ENCODE results near the gene XPR1. TPM values are rescaled to one million over a fixed set of nuclear protein-coding genes. Genes with fewer than 3 reads are reported as not detected.

Gene XPR1
- total RNA-seq, 1 experiment from 2014 or later, result 36.1 TPM

- CTCF ChIA-PET, result no interaction called here
Measured at GRCh38 chr1:180779584-180779983, 147.8 kb downstream of the XPR1 start.

GRCh38 chr1:180781718-180782117, 149.9 kb downstream of the XPR1 start:
- no peak for DNase-seq (ENCODE audit: low read depth, low spot score)
- no peaks in the 10 kb centered on the region for H3K4me1 ChIP-seq (ENCODE audit: control insufficient read depth, insufficient read depth, low read length)
- no peak for ATAC-seq
- H3K27me3 ChIP-seq (ENCODE audit: control insufficient read depth, insufficient read depth, low read length), result no peaks in the 10 kb centered on the region
- H3K4me3 ChIP-seq (ENCODE audit: low read depth in 2 of 2, low read length in 2 of 2), result no peak overlapping the region
- H3K36me3 ChIP-seq (ENCODE audit: control insufficient read depth, insufficient read depth, low read length), result no peaks in the 10 kb centered on the region
- ChIA-PET CTCF (no interaction called here), POLR2A (no interaction called here)
- in situ Hi-C loops (cut with HindIII; ENCODE audit: low pct_unique_long_range_greater_than_20kb, low sequenced_read_pairs) (no loop called here), intact Hi-C loops (cut with micrococcal nuclease; ENCODE audit: unreplicated experiment) (no loop called here)
- H3K9me3 ChIP-seq (ENCODE audit: control insufficient read depth, insufficient read depth, low read depth, low read length), result no peaks in the 10 kb centered on the region
- no peak overlapping the region for H3K27ac ChIP-seq (ENCODE audit: low read length)
- no TSS peak for BruUV-seq (replicated peaks)
- TF ChIP-seq SIN3A (IDR thresholded peaks at IDR 0.05; ENCODE audit: borderline replicate concordance, insufficient read depth, low read depth, low read length), result no peak
- TF ChIP-seq, protein P1, sequence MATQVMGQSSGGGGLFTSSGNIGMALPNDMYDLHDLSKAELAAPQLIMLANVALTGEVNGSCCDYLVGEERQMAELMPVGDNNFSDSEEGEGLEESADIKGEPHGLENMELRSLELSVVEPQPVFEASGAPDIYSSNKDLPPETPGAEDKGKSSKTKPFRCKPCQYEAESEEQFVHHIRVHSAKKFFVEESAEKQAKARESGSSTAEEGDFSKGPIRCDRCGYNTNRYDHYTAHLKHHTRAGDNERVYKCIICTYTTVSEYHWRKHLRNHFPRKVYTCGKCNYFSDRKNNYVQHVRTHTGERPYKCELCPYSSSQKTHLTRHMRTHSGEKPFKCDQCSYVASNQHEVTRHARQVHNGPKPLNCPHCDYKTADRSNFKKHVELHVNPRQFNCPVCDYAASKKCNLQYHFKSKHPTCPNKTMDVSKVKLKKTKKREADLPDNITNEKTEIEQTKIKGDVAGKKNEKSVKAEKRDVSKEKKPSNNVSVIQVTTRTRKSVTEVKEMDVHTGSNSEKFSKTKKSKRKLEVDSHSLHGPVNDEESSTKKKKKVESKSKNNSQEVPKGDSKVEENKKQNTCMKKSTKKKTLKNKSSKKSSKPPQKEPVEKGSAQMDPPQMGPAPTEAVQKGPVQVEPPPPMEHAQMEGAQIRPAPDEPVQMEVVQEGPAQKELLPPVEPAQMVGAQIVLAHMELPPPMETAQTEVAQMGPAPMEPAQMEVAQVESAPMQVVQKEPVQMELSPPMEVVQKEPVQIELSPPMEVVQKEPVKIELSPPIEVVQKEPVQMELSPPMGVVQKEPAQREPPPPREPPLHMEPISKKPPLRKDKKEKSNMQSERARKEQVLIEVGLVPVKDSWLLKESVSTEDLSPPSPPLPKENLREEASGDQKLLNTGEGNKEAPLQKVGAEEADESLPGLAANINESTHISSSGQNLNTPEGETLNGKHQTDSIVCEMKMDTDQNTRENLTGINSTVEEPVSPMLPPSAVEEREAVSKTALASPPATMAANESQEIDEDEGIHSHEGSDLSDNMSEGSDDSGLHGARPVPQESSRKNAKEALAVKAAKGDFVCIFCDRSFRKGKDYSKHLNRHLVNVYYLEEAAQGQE (IDR thresholded peaks at IDR 0.05; ENCODE audit: insufficient read depth in 1 of 2, low read depth in 2 of 2, low read length in 1 of 2), result no peak
- TF ChIP-seq POLR2AphosphoS5 (IDR thresholded peaks at IDR 0.05; ENCODE audit: low read depth, low read length), result no peak
- TF ChIP-seq, protein P2, sequence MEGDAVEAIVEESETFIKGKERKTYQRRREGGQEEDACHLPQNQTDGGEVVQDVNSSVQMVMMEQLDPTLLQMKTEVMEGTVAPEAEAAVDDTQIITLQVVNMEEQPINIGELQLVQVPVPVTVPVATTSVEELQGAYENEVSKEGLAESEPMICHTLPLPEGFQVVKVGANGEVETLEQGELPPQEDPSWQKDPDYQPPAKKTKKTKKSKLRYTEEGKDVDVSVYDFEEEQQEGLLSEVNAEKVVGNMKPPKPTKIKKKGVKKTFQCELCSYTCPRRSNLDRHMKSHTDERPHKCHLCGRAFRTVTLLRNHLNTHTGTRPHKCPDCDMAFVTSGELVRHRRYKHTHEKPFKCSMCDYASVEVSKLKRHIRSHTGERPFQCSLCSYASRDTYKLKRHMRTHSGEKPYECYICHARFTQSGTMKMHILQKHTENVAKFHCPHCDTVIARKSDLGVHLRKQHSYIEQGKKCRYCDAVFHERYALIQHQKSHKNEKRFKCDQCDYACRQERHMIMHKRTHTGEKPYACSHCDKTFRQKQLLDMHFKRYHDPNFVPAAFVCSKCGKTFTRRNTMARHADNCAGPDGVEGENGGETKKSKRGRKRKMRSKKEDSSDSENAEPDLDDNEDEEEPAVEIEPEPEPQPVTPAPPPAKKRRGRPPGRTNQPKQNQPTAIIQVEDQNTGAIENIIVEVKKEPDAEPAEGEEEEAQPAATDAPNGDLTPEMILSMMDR (IDR thresholded peaks at IDR 0.05), result no peak
- no peak for TF ChIP-seq TCF7L2 (IDR thresholded peaks at IDR 0.05; ENCODE audit: low read depth, low read length)

More at GRCh38 chr1:180779584-180779983, 147.8 kb downstream of the XPR1 start:
- POLR2A ChIA-PET, result no interaction called here
- H3K4me3 ChIP-seq (ENCODE audit: low read depth in 2 of 2, low read length in 2 of 2), result no peak overlapping the region
- H3K36me3 ChIP-seq (ENCODE audit: control insufficient read depth, insufficient read depth, low read length), result no peaks in the 10 kb centered on the region
- ATAC-seq (no peak), DNase-seq (ENCODE audit: low read depth, low spot score) (no peak)
- H3K27me3 ChIP-seq (ENCODE audit: control insufficient read depth, insufficient read depth, low read length), result no peaks in the 10 kb centered on the region
- intact Hi-C loops (cut with micrococcal nuclease; ENCODE audit: unreplicated experiment), result no loop called here
- no peak overlapping the region for H3K27ac ChIP-seq (ENCODE audit: low read length)
- TF ChIP-seq POLR2AphosphoS5 (IDR thresholded peaks at IDR 0.05; ENCODE audit: low read depth, low read length) (no peak), TCF7L2 (IDR thresholded peaks at IDR 0.05; ENCODE audit: low read depth, low read length) (no peak)
- TF ChIP-seq, protein P2 (IDR thresholded peaks at IDR 0.05), result no peak
- no peaks in the 10 kb centered on the region for H3K4me1 ChIP-seq (ENCODE audit: control insufficient read depth, insufficient read depth, low read length)
- no TSS peak for BruUV-seq (replicated peaks)
- in situ Hi-C loops (cut with HindIII; ENCODE audit: low pct_unique_long_range_greater_than_20kb, low sequenced_read_pairs), result no loop called here
- no peaks in the 10 kb centered on the region for H3K9me3 ChIP-seq (ENCODE audit: control insufficient read depth, insufficient read depth, low read depth, low read length)
